HEK293 (cell line): ENCODE data around the gene FSTL5.

Source experiments
- CTCF ChIA-PET: fragments of 350-600 bp; formaldehyde crosslinking; extraction: SDS; loops from one replicate; lab custom pipeline; 2021; ENCODE audit warnings: antibody characterized with exemption; lab: Yijun Ruan, JAX
- POLR2A ChIA-PET: fragments of 300-600 bp; formaldehyde crosslinking; extraction: SDS; loops from one replicate; lab custom pipeline; 2020; ENCODE audit warnings: antibody characterized with exemption, inconsistent platforms; lab: Yijun Ruan, JAX
- H3K27ac ChIP-seq: fragments of 200-500 bp; sonication (Bioruptor generic); 2 replicates; pipeline ENCODE4 v1.5.1; 2014; ENCODE audit warnings: low read depth, low read length, control low read depth, inconsistent platforms; ENCODE audit errors: extremely low read depth
- H3K36me3 ChIP-seq, 2 experiments: fragments of 200-500 bp in 1 of 2; sonication (Bioruptor generic) in 1 of 2; 1 replicate in 1 of 2; 2 replicates in 1 of 2; pipeline ENCODE4 v1.5.1; 2014 to 2017; ENCODE audit warnings: inconsistent platforms in 2 of 2, low read length in 2 of 2; ENCODE audit not compliant: control insufficient read depth in 2 of 2, insufficient read depth in 1 of 2
- H3K4me1 ChIP-seq: fragments of 200-500 bp; sonication (Bioruptor generic); 2 replicates; pipeline ENCODE4 v1.5.1; 2014; ENCODE audit warnings: mild to moderate bottlenecking, low read length, inconsistent platforms; ENCODE audit not compliant: control insufficient read depth, insufficient read depth
- H3K4me3 ChIP-seq: 2 replicates; pipeline ENCODE4 v1.5.1; 2011; ENCODE audit warnings: low read depth, mild to moderate bottlenecking, control low read depth, low read length, moderate library complexity
- H3K9me3 ChIP-seq: fragments of 200-500 bp; sonication (Bioruptor generic); 2 replicates; pipeline ENCODE4 v1.5.1; 2014; ENCODE audit warnings: low read depth, low read length, inconsistent platforms; ENCODE audit not compliant: control insufficient read depth, insufficient read depth
- BCL6B ChIP-seq: fragments of 450-650 bp; formaldehyde crosslinking; IDR thresholded peaks from 2 replicates; pipeline ENCODE4 v1.5.1; 2017; ENCODE audit warnings: missing biosample characterization, missing genetic modification characterization
- GLI2 ChIP-seq: fragments of 450-650 bp; formaldehyde crosslinking; IDR thresholded peaks from 2 replicates; pipeline ENCODE4; 2017; ENCODE audit warnings: missing biosample characterization, missing genetic modification characterization, low read depth, borderline replicate concordance
- HOXA7 ChIP-seq: sonication (generic); formaldehyde crosslinking; IDR thresholded peaks from 2 replicates; pipeline ENCODE4 v1.8.1; 2022; ENCODE audit warnings: missing genetic modification reagents, borderline replicate concordance
- HOXD13 ChIP-seq: sonication (generic); formaldehyde crosslinking; IDR thresholded peaks from 2 replicates; pipeline ENCODE4 v1.8.0; 2022; ENCODE audit warnings: missing genetic modification reagents, borderline replicate concordance
- MZF1 ChIP-seq: fragments of 450-650 bp; formaldehyde crosslinking; IDR thresholded peaks from 2 replicates; pipeline ENCODE4 v1.5.1; 2017; ENCODE audit warnings: missing biosample characterization, missing genetic modification characterization, borderline replicate concordance
- RBAK ChIP-seq: fragments of 450-650 bp; formaldehyde crosslinking; IDR thresholded peaks from 2 replicates; pipeline ENCODE4 v1.5.1; 2016; ENCODE audit warnings: missing biosample characterization, missing genetic modification characterization
- SETDB1 ChIP-seq: IDR thresholded peaks from one replicate; pipeline ENCODE4 v1.6.1; 2017; ENCODE audit warnings: mild to moderate bottlenecking, low read length, moderate library complexity, mixed read lengths; ENCODE audit not compliant: insufficient read length
- SP3 ChIP-seq: fragments of 450-650 bp; formaldehyde crosslinking; IDR thresholded peaks from 2 replicates; pipeline ENCODE4 v1.5.1; 2016; ENCODE audit warnings: missing biosample characterization, missing genetic modification characterization
- ZBTB1 ChIP-seq: fragments of 450-650 bp; formaldehyde crosslinking; IDR thresholded peaks from 2 replicates; pipeline ENCODE4 v1.5.1; 2016; ENCODE audit warnings: missing biosample characterization, missing genetic modification characterization
- ZNF19 ChIP-seq: fragments of 450-650 bp; formaldehyde crosslinking; IDR thresholded peaks from 2 replicates; pipeline ENCODE4; 2016; ENCODE audit warnings: missing biosample characterization, missing genetic modification characterization, low read depth
- ZNF404 ChIP-seq: fragments of 450-650 bp; formaldehyde crosslinking; IDR thresholded peaks from 2 replicates; pipeline ENCODE4 v1.5.1; 2017; ENCODE audit warnings: missing biosample characterization, missing genetic modification characterization
- ZNF510 ChIP-seq: fragments of 450-650 bp; formaldehyde crosslinking; IDR thresholded peaks from 2 replicates; pipeline ENCODE4 v1.5.1; 2018; ENCODE audit warnings: mild to moderate bottlenecking, missing genetic modification characterization, missing biosample characterization; ENCODE audit not compliant: insufficient replicate concordance
- ZNF514 ChIP-seq: fragments of 450-650 bp; formaldehyde crosslinking; IDR thresholded peaks from 2 replicates; pipeline ENCODE4 v1.5.1; 2016; ENCODE audit warnings: missing biosample characterization, missing genetic modification characterization
- ZNF529 ChIP-seq: fragments of 450-650 bp; formaldehyde crosslinking; IDR thresholded peaks from 2 replicates; pipeline ENCODE4 v1.5.1; 2017; ENCODE audit warnings: missing genetic modification characterization, missing biosample characterization; ENCODE audit not compliant: insufficient replicate concordance
- ZNF544 ChIP-seq: fragments of 450-650 bp; formaldehyde crosslinking; IDR thresholded peaks from 2 replicates; pipeline ENCODE4 v1.5.0; 2017; ENCODE audit warnings: missing biosample characterization, missing genetic modification characterization
- ZNF596 ChIP-seq: fragments of 450-650 bp; IDR thresholded peaks from 2 replicates; pipeline ENCODE4 v1.5.0; 2018; ENCODE audit warnings: missing biosample characterization, mild to moderate bottlenecking, missing genetic modification characterization, moderate library complexity
- ZNF626 ChIP-seq: fragments of 450-650 bp; sonication (Bioruptor Pico); formaldehyde crosslinking; IDR thresholded peaks from 2 replicates; pipeline ENCODE4 v1.5.1; 2018; ENCODE audit warnings: missing biosample characterization, missing genetic modification characterization, inconsistent platforms
- ZNF776 ChIP-seq: fragments of 450-650 bp; formaldehyde crosslinking; IDR thresholded peaks from 2 replicates; pipeline ENCODE4 v1.5.0; 2017; ENCODE audit warnings: missing biosample characterization, missing genetic modification characterization, borderline replicate concordance
- ZSCAN30 ChIP-seq: fragments of 450-650 bp; IDR thresholded peaks from 2 replicates; pipeline ENCODE4 v1.5.1; 2018; ENCODE audit warnings: missing biosample characterization, mild to moderate bottlenecking, missing genetic modification characterization, moderate library complexity
- TF ChIP-seq, protein P1 (sequence below): fragments of 450-650 bp; formaldehyde crosslinking; IDR thresholded peaks from 2 replicates; pipeline ENCODE4 v1.5.1; 2016; ENCODE audit warnings: missing biosample characterization, missing genetic modification characterization
- TF ChIP-seq, protein P2 (sequence below): fragments of 450-650 bp; formaldehyde crosslinking; IDR thresholded peaks from 2 replicates; pipeline ENCODE4 v1.5.0; 2017; ENCODE audit warnings: missing biosample characterization, missing genetic modification characterization, borderline replicate concordance

The FSTL5 gene

DNA sequence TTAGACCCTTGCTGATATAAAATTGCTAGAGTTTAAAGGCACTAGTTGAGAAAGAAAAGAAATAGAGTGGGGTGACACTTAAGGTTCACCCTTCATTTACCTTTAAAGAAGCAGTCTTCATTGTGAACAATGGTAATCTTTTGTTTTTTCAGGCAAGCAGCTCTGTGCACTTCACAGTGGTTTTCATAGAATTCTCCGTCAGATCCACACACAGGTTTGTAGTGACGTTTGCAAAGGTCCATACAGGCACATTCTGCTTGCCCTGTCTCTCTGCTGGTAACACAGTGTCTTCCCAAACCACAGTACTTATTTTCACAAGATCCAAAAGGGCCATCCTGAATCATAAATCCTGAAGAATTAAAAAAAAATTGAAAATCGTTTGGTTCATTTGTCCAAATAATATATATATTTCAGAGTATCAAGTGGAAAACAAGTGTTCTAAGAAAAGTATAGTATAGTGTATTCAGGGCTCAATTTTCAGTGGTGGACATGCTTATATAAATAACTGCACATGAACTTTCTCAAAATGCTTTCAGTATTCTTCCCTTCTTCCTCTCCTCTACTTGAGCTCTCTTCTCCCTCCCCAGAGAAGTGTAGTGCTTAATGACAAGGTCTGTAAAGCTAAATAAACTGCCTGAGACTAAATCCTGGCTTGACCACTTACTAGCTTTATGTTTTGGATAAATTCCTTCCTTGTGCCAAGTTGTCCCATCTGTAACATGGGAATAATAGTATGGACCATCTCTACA lies 243.3 kb downstream of the FSTL5 start (continued):
- TF ChIP-seq, protein P1, sequence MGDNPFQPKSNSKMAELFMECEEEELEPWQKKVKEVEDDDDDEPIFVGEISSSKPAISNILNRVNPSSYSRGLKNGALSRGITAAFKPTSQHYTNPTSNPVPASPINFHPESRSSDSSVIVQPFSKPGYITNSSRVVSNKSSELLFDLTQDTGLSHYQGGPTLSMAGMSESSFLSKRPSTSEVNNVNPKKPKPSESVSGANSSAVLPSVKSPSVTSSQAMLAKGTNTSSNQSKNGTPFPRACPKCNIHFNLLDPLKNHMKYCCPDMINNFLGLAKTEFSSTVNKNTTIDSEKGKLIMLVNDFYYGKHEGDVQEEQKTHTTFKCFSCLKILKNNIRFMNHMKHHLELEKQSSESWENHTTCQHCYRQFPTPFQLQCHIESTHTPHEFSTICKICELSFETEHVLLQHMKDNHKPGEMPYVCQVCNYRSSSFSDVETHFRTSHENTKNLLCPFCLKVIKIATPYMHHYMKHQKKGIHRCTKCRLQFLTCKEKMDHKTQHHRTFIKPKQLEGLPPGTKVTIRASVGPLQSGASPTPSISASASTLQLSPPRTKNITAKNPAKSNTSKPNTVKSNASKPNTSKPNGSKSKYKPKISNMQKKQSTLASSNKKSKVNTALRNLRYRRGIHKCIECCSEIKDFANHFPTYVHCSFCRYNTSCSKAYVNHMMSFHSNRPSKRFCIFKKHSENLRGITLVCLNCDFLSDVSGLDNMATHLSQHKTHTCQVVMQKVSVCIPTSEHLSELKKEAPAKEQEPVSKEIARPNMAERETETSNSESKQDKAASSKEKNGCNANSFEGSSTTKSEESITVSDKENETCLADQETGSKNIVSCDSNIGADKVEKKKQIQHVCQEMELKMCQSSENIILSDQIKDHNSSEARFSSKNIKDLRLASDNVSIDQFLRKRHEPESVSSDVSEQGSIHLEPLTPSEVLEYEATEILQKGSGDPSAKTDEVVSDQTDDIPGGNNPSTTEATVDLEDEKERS (tag by site-specific recombination), result no peak
- TF ChIP-seq ZNF404 (tag by site-specific recombination) (no peak), RBAK (tag by site-specific recombination) (no peak), MZF1 (tag by site-specific recombination) (no peak), HOXA7 (no peak), SETDB1 (no peak), ZNF529 (tag by site-specific recombination) (no peak)

GRCh38 chr4:161919442-161920220 lies 244.2 kb downstream of the FSTL5 start:
- CTCF ChIA-PET, result no interaction called here
- POLR2A ChIA-PET, result no interaction called here

More at GRCh38 chr4:161919442-161920220, 244.2 kb downstream of the FSTL5 start:
- TF ChIP-seq ZNF510 (tag by site-specific recombination) (no peak), BCL6B (tag by site-specific recombination) (no peak), ZNF776 (no peak), ZNF596 (no peak), ZNF19 (tag by site-specific recombination) (no peak), ZNF626 (tag by site-specific recombination) (no peak), ZNF514 (tag by site-specific recombination) (no peak), ZSCAN30 (no peak), GLI2 (tag by site-specific recombination) (no peak), SP3 (tag by site-specific recombination) (no peak), HOXD13 (CRISPR knock-in tag) (no peak), ZBTB1 (tag by site-specific recombination) (no peak), ZNF544 (tag by site-specific recombination) (no peak)
- TF ChIP-seq, protein P2, sequence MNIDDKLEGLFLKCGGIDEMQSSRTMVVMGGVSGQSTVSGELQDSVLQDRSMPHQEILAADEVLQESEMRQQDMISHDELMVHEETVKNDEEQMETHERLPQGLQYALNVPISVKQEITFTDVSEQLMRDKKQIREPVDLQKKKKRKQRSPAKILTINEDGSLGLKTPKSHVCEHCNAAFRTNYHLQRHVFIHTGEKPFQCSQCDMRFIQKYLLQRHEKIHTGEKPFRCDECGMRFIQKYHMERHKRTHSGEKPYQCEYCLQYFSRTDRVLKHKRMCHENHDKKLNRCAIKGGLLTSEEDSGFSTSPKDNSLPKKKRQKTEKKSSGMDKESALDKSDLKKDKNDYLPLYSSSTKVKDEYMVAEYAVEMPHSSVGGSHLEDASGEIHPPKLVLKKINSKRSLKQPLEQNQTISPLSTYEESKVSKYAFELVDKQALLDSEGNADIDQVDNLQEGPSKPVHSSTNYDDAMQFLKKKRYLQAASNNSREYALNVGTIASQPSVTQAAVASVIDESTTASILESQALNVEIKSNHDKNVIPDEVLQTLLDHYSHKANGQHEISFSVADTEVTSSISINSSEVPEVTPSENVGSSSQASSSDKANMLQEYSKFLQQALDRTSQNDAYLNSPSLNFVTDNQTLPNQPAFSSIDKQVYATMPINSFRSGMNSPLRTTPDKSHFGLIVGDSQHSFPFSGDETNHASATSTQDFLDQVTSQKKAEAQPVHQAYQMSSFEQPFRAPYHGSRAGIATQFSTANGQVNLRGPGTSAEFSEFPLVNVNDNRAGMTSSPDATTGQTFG (tag by site-specific recombination), result no peak
- no peak overlapping the region for H3K27ac ChIP-seq
- no peaks in the 10 kb centered on the region for H3K9me3 ChIP-seq
- H3K36me3 ChIP-seq, result no peaks in the 10 kb centered on the region
- no peaks in the 10 kb centered on the region for H3K4me1 ChIP-seq
- no peak overlapping the region for H3K4me3 ChIP-seq
